HG03108 (cell line): ENCODE results near the gene E2F3.

Experiments
- ATAC-seq: cut with Tn5 transposase; IDR thresholded peaks from one replicate; pipeline ENCODE4 v1.9.1; 2021; ENCODE audit warnings: moderate library complexity; ENCODE audit not compliant: unreplicated experiment

E2F3 gene

DNA sequence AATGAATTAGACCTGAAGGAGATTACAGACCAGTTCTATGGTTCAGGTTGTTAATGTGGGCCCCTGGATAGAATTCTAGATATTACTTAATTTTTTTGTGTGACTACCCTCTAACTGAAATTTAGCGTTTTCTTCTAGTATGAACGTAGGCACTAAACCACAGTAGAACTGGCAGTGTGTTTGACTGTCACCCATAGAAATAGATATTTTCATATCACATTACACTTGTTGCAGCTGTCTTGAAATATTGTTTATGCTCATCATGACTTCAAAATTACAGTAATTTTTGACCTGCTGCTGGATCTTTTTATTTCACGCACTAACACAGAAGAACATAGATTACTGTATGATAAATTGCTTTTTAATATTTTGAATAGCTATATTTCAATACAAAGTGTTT is 31.6 kb downstream of the E2F3 start:
- no peak for ATAC-seq

DNA sequence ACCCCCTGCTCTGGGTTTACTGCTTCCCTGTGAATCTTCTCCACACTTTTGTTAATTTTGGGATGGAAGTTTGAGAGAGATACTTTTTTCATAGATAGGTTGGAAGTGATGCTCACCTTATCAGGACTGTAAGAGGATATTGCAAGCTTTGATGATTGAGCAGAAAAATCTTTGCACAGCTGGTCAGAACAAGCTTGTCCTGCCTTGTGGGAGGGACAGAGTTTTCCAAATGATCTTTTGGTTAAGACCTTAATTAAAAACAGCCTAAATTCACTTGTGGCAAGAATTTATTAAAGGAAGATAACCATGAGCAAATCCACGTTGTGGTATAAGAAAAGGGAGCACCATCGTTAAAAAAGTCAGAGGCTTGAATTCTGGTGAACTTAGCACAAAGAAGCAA is 32.2 kb downstream of the E2F3 start:
- no peak for ATAC-seq

DNA sequence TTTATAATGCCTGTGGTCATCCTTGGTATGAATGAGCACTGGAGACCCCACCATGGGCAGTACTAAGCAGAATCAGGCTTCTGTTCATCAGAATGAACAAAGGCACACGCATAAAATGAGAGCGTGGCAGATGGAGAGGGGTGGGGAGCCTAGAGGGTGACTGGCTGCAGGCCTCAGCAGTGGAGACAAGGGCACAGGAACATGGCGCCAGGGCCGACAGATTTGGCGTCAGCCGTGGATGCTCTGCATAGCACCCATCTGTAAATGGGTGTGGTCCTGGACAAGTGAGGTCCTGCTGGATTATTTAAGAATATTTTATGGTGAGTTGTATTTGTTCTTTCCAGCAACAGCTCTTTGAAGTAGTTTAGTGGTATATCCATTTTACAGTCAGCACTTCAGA is 33.1 kb downstream of the E2F3 start:
- no peak for ATAC-seq

GRCh38 chr6:20436719-20437118 is 35.0 kb downstream of the E2F3 start:
- no peak for ATAC-seq

- ATAC-seq = no peak
Observed at GRCh38 chr6:20437639-20438038, 36.0 kb downstream of the E2F3 start.

DNA sequence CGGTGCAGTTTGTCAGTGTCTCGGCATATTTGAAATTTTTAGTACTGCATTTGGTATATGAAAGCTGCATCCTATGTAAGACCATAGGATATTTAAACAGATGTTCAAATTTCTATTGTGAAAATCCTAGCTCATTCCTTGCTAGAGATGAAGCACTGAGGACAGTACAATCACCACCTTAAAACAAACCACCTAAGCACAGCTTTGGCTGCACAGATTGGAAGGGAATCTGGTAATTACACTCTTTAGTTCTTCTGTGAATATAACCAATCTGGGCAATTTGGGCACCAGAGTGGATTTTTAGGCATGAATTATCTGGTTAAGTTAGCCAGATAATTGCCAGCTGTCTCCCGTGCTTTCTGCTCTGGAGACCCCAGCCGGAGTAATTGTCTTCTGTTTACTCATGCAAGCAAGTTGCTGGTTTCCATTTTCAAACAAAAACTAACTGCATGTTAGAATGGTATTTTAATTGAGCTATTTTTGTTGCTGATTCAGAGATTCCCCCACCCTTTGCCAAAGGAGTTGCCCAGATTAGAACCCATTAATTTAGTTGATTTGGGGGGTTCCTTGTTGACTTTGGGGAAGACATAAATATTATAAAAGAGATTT is 36.9 kb downstream of the E2F3 start:
- ATAC-seq = no peak

- no peak for ATAC-seq
Observed at GRCh38 chr6:20439558-20439957, 37.9 kb downstream of the E2F3 start.

GRCh38 chr6:20440296-20440695 is 38.6 kb downstream of the E2F3 start:
- no peak for ATAC-seq

DNA sequence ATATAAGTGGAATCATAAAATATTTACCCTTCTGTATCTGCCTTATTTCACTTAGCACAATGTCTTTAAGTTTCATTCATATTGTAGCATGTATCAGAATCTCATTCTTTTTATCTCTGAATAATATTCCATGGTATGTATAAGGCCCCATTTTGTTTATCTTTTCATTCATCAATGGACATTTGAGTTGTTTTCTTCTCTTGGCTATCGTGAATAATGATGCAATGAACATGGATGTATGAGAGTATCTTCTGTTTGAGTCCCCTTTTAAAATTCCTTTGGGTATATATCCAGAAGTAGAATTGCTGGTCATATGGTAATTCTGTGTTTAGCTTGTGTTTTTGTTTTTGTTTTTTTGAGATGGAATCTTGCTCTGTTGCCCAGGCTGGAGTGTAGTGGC is 39.6 kb downstream of the E2F3 start:
- ATAC-seq = no peak

DNA sequence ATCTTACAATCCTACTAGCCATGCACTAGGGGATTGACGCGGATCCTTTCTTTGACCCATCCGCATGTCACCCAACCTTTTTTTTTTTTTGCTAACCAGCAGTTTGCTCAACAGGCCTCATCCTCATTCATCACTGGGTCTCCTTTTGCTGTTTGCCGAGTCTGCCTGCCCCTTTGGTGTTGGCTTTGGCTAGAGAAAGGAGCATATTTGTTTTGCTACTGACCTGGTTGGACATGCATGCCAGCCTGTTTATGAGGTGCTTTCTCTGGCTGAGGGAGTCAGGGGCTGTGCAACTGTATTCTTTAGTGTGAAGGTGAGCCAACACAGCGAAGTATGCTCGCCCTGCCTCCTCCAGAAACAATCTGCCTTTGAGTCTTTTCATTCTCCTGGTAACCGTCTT is 40.2 kb downstream of the E2F3 start:
- no peak for ATAC-seq

DNA sequence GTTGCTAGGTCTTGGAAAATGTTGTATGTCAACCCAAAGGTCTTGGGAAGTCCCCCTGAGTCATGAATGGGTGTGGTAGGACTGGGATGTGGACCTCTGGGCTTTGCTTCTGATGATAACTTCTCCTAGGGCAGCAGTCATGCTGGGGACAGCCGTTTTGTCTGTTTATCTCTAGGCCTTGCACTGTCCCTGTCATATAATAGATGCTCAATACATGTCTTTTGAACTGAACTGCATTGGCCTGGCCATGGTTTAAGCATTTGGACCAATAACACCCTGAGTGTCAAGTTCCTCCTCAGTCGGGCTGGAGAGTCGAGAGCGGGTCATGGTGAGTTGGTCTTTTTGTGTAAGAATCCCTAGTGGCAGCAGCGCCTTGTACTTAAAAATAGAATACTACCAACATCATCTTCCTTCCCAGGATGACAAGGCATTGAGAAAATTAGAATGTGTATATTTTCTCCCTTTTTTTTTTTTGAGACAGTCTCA is 43.1 kb downstream of the E2F3 start:
- no peak for ATAC-seq

DNA sequence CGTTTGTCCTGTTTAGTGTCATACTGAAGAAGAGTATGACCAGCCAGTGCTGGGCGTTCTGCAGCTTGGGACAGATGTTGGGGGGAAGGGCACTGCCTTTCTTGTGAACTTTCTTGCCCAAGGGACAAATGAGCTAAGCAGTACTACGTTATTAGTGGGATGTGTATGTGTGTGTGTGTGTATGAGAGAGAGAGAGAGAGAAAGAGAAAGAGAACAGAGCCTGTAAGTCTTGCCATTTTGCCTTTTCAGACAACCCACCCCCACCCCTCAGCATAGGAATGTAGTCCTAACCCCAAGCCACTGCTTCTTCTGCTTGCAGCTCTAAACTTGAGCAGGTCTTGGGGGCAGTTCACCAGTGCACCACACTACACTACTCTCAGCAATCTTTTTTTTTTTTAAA is 45.5 kb downstream of the E2F3 start:
- no peak for ATAC-seq

DNA sequence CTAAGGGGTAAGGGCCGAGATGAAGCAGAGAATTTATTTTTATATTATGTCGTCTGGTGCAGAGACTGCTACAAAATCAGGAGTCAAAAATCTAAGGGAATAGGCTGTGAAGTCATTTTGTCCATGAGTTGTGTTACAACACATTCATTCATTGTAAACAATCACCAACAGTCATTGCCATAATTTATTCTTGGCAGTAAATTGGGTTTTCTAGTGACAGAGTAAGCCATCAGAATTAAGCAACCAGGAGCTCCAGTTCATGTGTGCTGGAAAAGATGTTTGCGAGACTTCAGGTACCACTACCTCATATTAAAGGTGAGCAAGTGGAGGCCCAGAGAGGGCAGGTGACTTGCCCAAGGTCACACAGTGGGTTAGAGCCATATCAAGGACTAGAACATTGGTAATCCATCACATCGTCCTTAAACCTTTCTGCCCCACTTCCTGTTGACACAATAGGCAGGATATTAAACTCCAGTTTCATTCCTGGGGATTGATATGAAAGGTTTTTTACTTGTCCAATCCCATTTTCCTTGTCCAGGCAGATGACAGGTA is 46.0 kb downstream of the E2F3 start:
- no peak for ATAC-seq

GRCh38 chr6:20448828-20449227 is 47.1 kb downstream of the E2F3 start:
- no peak for ATAC-seq

GRCh38 chr6:20454204-20454824 is 52.6 kb downstream of the E2F3 start:
- ATAC-seq = no peak

- ATAC-seq = no peak
Observed at GRCh38 chr6:20455251-20455940, 53.7 kb downstream of the E2F3 start.

GRCh38 chr6:20458027-20458894 is 56.6 kb downstream of the E2F3 start:
- ATAC-seq = no peak

DNA sequence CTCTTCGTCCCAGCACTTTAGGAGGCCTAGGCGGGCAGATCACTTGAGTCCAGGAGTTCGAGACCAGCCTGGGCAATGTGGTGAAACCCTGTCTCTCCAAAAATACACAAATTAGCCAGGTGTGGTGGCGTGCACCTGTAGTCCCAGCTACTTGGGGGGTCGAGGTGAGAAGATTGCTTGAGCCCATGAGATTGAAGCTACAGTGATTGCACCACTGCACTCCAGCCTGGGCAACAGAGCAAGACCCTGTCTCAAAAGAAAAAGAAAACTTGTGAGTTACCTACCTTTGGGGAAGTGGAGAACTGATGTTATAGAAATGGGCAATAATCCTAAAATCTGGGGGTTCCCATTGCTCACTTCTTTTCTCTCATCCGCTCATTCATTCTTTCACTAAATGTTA is 58.0 kb downstream of the E2F3 start:
- ATAC-seq = no peak

DNA sequence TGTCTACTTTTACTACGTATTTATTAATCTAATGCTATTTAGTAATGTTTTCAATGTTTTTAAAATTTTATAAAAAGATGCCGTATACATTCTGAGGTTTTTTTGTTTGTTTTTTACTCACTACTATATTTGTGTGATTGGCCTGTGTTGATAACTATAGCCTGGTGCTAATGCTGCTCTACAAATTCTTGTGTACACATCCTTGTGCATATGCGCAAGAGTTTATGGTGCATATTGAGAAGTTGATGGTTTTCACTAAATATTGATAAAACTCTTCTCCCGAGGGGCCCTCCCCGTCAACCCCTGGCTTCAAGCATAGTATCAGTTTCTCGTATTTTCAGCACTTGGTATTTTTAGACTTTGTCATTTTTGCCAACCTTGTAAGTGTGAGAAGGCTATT is 59.9 kb downstream of the E2F3 start:
- no peak for ATAC-seq

GRCh38 chr6:20463396-20463795 is 61.7 kb downstream of the E2F3 start:
- peak; percentile 53 for ATAC-seq

GRCh38 chr6:20464041-20464440 is 62.4 kb downstream of the E2F3 start:
- ATAC-seq = no peak
